ENCODE data around the gene DTL. TPM values are rescaled to one million over a fixed set of nuclear protein-coding genes. Genes with fewer than 3 reads are reported as not detected.

Gene DTL
- total RNA-seq, 1 donor from 2014 or later, result 6.3 TPM

DNA sequence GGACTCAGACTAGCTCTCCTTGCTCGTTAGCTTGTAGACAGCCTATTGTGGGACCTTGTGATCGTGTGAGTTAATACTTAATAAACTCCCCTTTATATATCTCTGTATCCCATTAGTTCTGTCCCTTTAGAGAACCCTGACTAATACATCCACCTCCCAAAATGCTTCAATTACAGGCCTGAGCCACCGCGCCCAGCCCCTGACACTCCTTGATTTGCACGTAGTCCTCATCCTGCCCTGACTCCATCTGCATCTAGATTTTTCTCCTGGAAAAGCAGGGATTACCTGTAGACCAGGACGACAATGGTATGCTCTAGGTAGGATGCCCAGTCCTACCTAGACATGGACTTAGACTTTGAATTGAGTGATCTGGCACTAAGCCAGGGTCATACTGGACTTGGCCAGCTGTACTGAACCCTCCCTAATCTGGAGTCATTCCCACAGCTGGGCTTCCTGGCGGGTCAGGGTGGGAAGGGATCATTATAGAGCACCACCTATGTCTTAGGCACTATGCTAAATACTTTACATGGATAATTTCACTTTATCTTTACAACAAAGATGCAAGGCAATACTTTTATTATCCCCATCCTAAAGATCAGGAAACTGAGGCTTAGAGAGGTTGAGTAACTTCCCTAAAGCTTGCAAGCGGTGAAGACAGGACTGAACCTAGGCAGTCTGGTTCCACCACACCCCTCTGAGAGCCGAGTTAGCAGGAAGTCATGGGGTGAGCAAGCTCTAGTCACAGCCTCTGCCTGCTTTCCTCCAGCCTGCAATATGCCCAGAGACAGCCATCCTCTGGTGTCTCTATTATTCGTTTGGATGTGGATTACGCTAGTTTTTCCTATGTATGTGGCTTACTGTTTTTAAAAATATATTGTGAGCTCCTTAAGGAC lies 89.4 kb downstream of the DTL start:
- no peak overlapping the region for H3K27ac Mint-ChIP-seq (ENCODE audit: unreplicated experiment)
- Histone ChIP-seq H2AFZ (ENCODE audit: low read depth, low read length) (no peak overlapping the region), H3K27ac (ENCODE audit: low read depth, low read length) (no peak overlapping the region), H3K4me2 (ENCODE audit: low read length) (no peak overlapping the region), H3K79me2 (ENCODE audit: insufficient read depth, low read length) (no peaks in the 10 kb centered on the region), H3K36me3 (ENCODE audit: insufficient read depth, low read length) (no peaks in the 10 kb centered on the region), H3K9ac (ENCODE audit: low read length) (no peak overlapping the region), H3K9me3 (ENCODE audit: insufficient read depth, low read depth, low read length) (no peaks in the 10 kb centered on the region), H4K20me1 (ENCODE audit: insufficient read depth, low read length) (no peaks in the 10 kb centered on the region), H3K27me3 (ENCODE audit: insufficient read depth, low read length) (no peaks in the 10 kb centered on the region), H3K4me3 (ENCODE audit: insufficient read depth, low read depth, low read length) (no peak overlapping the region), H3K4me1 (ENCODE audit: insufficient read depth, low read length) (no peaks in the 10 kb centered on the region)
- FAIRE-seq (no peak), DNase-seq (ENCODE audit: low read depth) (no peak)
- no peaks in the 10 kb centered on the region for H3K4me1 Mint-ChIP-seq (ENCODE audit: low read depth, unreplicated experiment)
- no peaks in the 10 kb centered on the region for H3K9me3 Mint-ChIP-seq (ENCODE audit: unreplicated experiment)
- H3K27me3 Mint-ChIP-seq (ENCODE audit: low read depth, unreplicated experiment), result no peaks in the 10 kb centered on the region
- H3K4me3 Mint-ChIP-seq (ENCODE audit: unreplicated experiment), result no peak overlapping the region
- TF ChIP-seq, protein P1, sequence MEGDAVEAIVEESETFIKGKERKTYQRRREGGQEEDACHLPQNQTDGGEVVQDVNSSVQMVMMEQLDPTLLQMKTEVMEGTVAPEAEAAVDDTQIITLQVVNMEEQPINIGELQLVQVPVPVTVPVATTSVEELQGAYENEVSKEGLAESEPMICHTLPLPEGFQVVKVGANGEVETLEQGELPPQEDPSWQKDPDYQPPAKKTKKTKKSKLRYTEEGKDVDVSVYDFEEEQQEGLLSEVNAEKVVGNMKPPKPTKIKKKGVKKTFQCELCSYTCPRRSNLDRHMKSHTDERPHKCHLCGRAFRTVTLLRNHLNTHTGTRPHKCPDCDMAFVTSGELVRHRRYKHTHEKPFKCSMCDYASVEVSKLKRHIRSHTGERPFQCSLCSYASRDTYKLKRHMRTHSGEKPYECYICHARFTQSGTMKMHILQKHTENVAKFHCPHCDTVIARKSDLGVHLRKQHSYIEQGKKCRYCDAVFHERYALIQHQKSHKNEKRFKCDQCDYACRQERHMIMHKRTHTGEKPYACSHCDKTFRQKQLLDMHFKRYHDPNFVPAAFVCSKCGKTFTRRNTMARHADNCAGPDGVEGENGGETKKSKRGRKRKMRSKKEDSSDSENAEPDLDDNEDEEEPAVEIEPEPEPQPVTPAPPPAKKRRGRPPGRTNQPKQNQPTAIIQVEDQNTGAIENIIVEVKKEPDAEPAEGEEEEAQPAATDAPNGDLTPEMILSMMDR (IDR thresholded peaks at IDR 0.05; ENCODE audit: insufficient read depth, low read depth, low read length), result no peak
- no peak for TF ChIP-seq EZH2 (IDR thresholded peaks at IDR 0.05; ENCODE audit: insufficient read depth, low read length)
- H3K36me3 Mint-ChIP-seq (ENCODE audit: low read depth, unreplicated experiment), result no peaks in the 10 kb centered on the region

DNA sequence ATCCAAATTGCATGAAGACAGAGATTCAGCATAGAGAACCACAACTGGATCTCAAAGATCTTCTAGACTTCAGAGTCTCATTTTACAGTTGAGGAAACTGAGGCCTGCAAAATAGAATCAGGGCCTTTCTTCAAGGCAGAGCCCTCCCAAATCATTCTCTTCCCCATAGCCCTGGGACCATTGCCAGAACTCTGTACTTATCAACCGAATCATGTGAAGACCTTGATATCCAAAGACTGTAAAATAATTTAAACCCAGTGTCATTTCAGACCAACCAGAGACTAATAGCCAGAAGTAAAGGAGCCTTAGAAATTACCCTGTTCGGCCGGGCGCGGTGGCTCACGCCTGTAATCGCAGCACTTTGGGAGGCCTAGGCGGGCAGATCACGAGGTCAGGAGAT lies 90.1 kb downstream of the DTL start:
- H3K27ac Mint-ChIP-seq (ENCODE audit: unreplicated experiment), result no peak overlapping the region

More for the DNA sequence above, 90.1 kb downstream of the DTL start:
- H3K4me1 Mint-ChIP-seq (ENCODE audit: low read depth, unreplicated experiment), result no peaks in the 10 kb centered on the region
- no peak for DNase-seq (ENCODE audit: low read depth)
- no peaks in the 10 kb centered on the region for H3K27me3 Mint-ChIP-seq (ENCODE audit: low read depth, unreplicated experiment)
- H3K9ac ChIP-seq (ENCODE audit: low read length), result no peak overlapping the region
- H3K4me1 ChIP-seq (ENCODE audit: insufficient read depth, low read length), result no peaks in the 10 kb centered on the region
- H4K20me1 ChIP-seq (ENCODE audit: insufficient read depth, low read length), result no peaks in the 10 kb centered on the region
- no peak overlapping the region for H3K27ac ChIP-seq (ENCODE audit: low read depth, low read length)
- H3K4me3 Mint-ChIP-seq (ENCODE audit: unreplicated experiment), result no peak overlapping the region
- TF ChIP-seq, protein P1 (IDR thresholded peaks at IDR 0.05; ENCODE audit: insufficient read depth, low read depth, low read length), result no peak
- TF ChIP-seq EZH2 (IDR thresholded peaks at IDR 0.05; ENCODE audit: insufficient read depth, low read length), result no peak
- H3K4me3 ChIP-seq (ENCODE audit: insufficient read depth, low read depth, low read length), result no peak overlapping the region
- no peaks in the 10 kb centered on the region for H3K36me3 ChIP-seq (ENCODE audit: insufficient read depth, low read length)
- no peaks in the 10 kb centered on the region for H3K27me3 ChIP-seq (ENCODE audit: insufficient read depth, low read length)
- H3K79me2 ChIP-seq (ENCODE audit: insufficient read depth, low read length), result no peaks in the 10 kb centered on the region
- H3K36me3 Mint-ChIP-seq (ENCODE audit: low read depth, unreplicated experiment), result no peaks in the 10 kb centered on the region
- no peaks in the 10 kb centered on the region for H3K9me3 Mint-ChIP-seq (ENCODE audit: unreplicated experiment)
- no peak overlapping the region for H3K4me2 ChIP-seq (ENCODE audit: low read length)
- H2AFZ ChIP-seq (ENCODE audit: low read depth, low read length), result no peak overlapping the region
- no peaks in the 10 kb centered on the region for H3K9me3 ChIP-seq (ENCODE audit: insufficient read depth, low read depth, low read length)
- no peak for FAIRE-seq

All from astrocyte (in vitro differentiated cells and primary cell).